GM23248 (cell line): Measurements from ENCODE around the gene KIF6. TPM values are rescaled to one million over a fixed set of nuclear protein-coding genes. Genes with fewer than 3 reads are reported as not detected.
"Not testable (repeated sequence)": the region's sequence is repeated elsewhere in the genome, so short reads cannot be mapped to it uniquely, and the experiment has no call there.

Source experiments
- DNase-seq: peaks from one replicate; pipeline ENCODE4 v3.0.0-alpha.2; 2015
- H2AFZ ChIP-seq: fragments of 200-600 bp; sonication (generic); 2 replicates; pipeline ENCODE4 v1.6.1; 2016; ENCODE audit warnings: antibody characterized with exemption
- H3F3A ChIP-seq: fragments of 200-600 bp; sonication (generic); 2 replicates; pipeline ENCODE4 v1.6.1; 2016; ENCODE audit warnings: mild to moderate bottlenecking, antibody characterized with exemption, mixed run types; ENCODE audit not compliant: insufficient read depth
- H3K27ac ChIP-seq: fragments of 200-600 bp; sonication (generic); 2 replicates; pipeline ENCODE4 v1.5.1; 2016; ENCODE audit warnings: mild to moderate bottlenecking
- H3K27me3 ChIP-seq: fragments of 200-600 bp; sonication (generic); replicated peaks from 2 replicates; pipeline ENCODE4 v1.6.1; 2016; ENCODE audit warnings: mild to moderate bottlenecking; ENCODE audit not compliant: insufficient read depth
- H3K36me3 ChIP-seq: fragments of 200-600 bp; sonication (generic); 2 replicates; pipeline ENCODE4 v1.6.1; 2016; ENCODE audit warnings: low read depth, mild to moderate bottlenecking
- H3K4me1 ChIP-seq: fragments of 200-600 bp; sonication (generic); 2 replicates; pipeline ENCODE4 v1.6.1; 2016; ENCODE audit warnings: mild to moderate bottlenecking; ENCODE audit not compliant: insufficient read depth
- H3K4me2 ChIP-seq: fragments of 200-600 bp; sonication (generic); one replicate; pipeline ENCODE4 v1.6.1; 2016; ENCODE audit warnings: mild to moderate bottlenecking; ENCODE audit not compliant: unreplicated experiment
- H3K4me3 ChIP-seq: fragments of 200-600 bp; sonication (generic); 2 replicates; pipeline ENCODE4 v1.5.1; 2016; ENCODE audit warnings: mild to moderate bottlenecking
- H3K79me2 ChIP-seq: fragments of 200-600 bp; sonication (generic); 2 replicates; pipeline ENCODE4 v1.6.1; 2016; ENCODE audit warnings: mild to moderate bottlenecking; ENCODE audit not compliant: insufficient read depth
- H3K9ac ChIP-seq: fragments of 200-600 bp; sonication (generic); 2 replicates; pipeline ENCODE4 v1.6.1; 2016; ENCODE audit warnings: mild to moderate bottlenecking
- H3K9me2 ChIP-seq: fragments of 200-600 bp; sonication (generic); 2 replicates; pipeline ENCODE4 v1.6.1; 2016; ENCODE audit warnings: mixed run types, mild to moderate bottlenecking, moderate library complexity; ENCODE audit not compliant: insufficient read depth
- H3K9me3 ChIP-seq: fragments of 200-600 bp; sonication (generic); one replicate; pipeline ENCODE4 v1.6.1; 2017; ENCODE audit warnings: low read depth
- H4K20me1 ChIP-seq: fragments of 200-600 bp; sonication (generic); 2 replicates; pipeline ENCODE4 v1.6.0; 2016; ENCODE audit not compliant: insufficient read depth
- EZH2 ChIP-seq: fragments of 200-600 bp; sonication (generic); IDR thresholded peaks from 2 replicates; pipeline ENCODE4 v1.6.1; 2018; ENCODE audit warnings: antibody characterized with exemption, mild to moderate bottlenecking; ENCODE audit not compliant: insufficient read depth, poor library complexity, severe bottlenecking
- EZH2phosphoT487 ChIP-seq: fragments of 200-600 bp; sonication (generic); IDR thresholded peaks from 2 replicates; pipeline ENCODE4 v1.6.1; 2018; ENCODE audit warnings: antibody characterized with exemption, moderate library complexity, mild to moderate bottlenecking, low read depth; ENCODE audit not compliant: insufficient read depth
- WGBS, 2 experiments: methylation state at CpG; one replicate each; pipeline ENCODE4 v1.1.6; 2015 to 2017; ENCODE audit warnings: low lambda C conversion rate in 2 of 2, low coverage in 1 of 2; ENCODE audit errors: missing lambda C conversion rate in 2 of 2; 5-methylcytosine and 5-hydroxymethylcytosine counted together
- in situ Hi-C: fragments of 300-500 bp; cut with MboI; formaldehyde crosslinking; loops from 2 replicates; pipeline ENCODE4 v1.15.0; 2020
- polyA plus RNA-seq: library from polyadenylated mRNA; unstranded; fragments of >200 nt; fragmentation: Nextera tagmentation; extraction: Ambion mirVana; gene quantifications from 2 replicates; pipeline ENCODE4 v1.2.1, GENCODE V29; 2016
- total RNA-seq: library from RNA; depleted of rRNA; stranded (reverse); fragments of >200 nt; shearing (Covaris generic); gene quantifications from 2 replicates; pipeline ENCODE4 v1.2.3, GENCODE V29; 2014

Gene KIF6
- total and polyA plus RNA-seq, 2 experiments from 2014 or later = 0.22 to 0.91 TPM

- no peaks in the 10 kb centered on the region for H3K79me2 ChIP-seq
- H2AFZ ChIP-seq = no peak overlapping the region
- no peak overlapping the region for H3K4me2 ChIP-seq
- no peak for DNase-seq
- H3K9me3 ChIP-seq = no peaks in the 10 kb centered on the region
- in situ Hi-C loops = no loop called here
- H4K20me1 ChIP-seq = no peaks in the 10 kb centered on the region
- peaks cover 10% of the 10 kb centered on the region; the same call in 1 of the 2 replicates for H3F3A ChIP-seq
- TF ChIP-seq EZH2phosphoT487 = no peak
- no peak for TF ChIP-seq EZH2
- H3K4me3 ChIP-seq = no peak overlapping the region
- 90 to 95% methylated on average over 4 of the region's 4 CpGs for WGBS, 2 experiments
- no peaks in the 10 kb centered on the region for H3K27me3 ChIP-seq
- H3K36me3 ChIP-seq = no peaks in the 10 kb centered on the region
- peaks cover 18% of the 10 kb centered on the region for H3K4me1 ChIP-seq
- no peak overlapping the region for H3K9ac ChIP-seq
- no peaks in the 10 kb centered on the region for H3K9me2 ChIP-seq
- no peak overlapping the region for H3K27ac ChIP-seq
Measured at GRCh38 chr6:39515471-39515870, 209.7 kb downstream of the KIF6 start.

GRCh38 chr6:39515006-39515405 lies 210.2 kb downstream of the KIF6 start:
- DNase-seq = no peak
- Histone ChIP-seq H3K4me2 (no peak overlapping the region), H3K9ac (no peak overlapping the region), H4K20me1 (no peaks in the 10 kb centered on the region), H3K27me3 (no peaks in the 10 kb centered on the region), H3K4me1 (peaks cover 18% of the 10 kb centered on the region), H3K9me2 (no peaks in the 10 kb centered on the region), H3K27ac (no peak overlapping the region), H3K36me3 (no peaks in the 10 kb centered on the region), H3K4me3 (no peak overlapping the region), H3K79me2 (no peaks in the 10 kb centered on the region), H2AFZ (no peak overlapping the region), H3K9me3 (no peaks in the 10 kb centered on the region), H3F3A (peaks cover 10% of the 10 kb centered on the region; the same call in 1 of the 2 replicates)
- no peak for TF ChIP-seq EZH2phosphoT487
- no peak for TF ChIP-seq EZH2
- in situ Hi-C loops = no loop called here
- 80 to 83% methylated on average over 3 of the region's 3 CpGs for WGBS, 2 experiments

DNA sequence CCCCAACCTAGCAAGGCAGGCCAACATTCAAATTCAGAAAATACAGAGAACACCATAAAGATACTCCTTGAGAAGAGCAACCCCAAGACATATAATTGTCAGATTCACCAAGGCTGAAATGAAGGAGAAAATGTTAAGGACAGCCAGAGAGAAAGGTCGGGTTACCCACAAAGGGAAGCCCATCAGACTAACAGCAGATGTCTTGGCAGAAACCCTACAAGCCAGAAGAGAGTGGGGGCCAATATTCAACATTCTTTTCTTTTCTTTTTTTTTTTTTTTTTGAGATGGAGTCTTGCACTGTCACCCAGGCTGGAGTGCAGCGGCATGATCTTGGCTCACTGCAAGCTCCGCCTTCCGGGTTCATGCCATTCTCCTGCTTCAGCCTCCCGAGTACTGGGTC lies 215.4 kb downstream of the KIF6 start:
- H3K9ac ChIP-seq, H2AFZ ChIP-seq, H3K27me3 ChIP-seq, DNase-seq, H3K27ac ChIP-seq, H3K4me1 ChIP-seq, H3K9me3 ChIP-seq, H3K36me3 ChIP-seq, H3K4me3 ChIP-seq, H3F3A ChIP-seq, in situ Hi-C loops, H3K9me2 ChIP-seq, H3K4me2 ChIP-seq, H3K79me2 ChIP-seq, H4K20me1 ChIP-seq: not testable (repeated sequence)
- WGBS, 2 experiments = 67 to 71% methylated on average over 5 of the region's 5 CpGs

DNA sequence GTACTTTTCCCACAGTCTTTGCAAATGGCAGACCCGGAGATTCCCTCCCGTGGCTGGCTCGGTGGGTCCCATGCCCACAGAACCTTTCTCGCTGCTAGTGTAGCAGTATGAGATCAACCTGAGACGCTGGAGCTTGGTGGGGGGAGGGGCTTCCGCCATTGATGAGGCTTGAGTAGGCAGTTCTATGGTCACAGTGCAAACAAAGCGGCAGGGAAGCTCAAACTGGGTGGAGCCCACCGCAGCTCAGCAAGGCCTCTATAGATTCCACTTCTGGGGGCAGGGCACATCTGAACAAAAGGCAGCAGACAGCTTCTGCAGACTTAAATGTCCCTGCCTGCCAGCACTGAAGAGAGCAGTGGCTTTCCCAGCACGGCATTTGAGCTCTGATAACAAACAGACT lies 216.7 kb downstream of the KIF6 start:
- Histone ChIP-seq H2AFZ (no peak overlapping the region), H3K4me2 (no peak overlapping the region), H3K36me3 (no peaks in the 10 kb centered on the region), H3K4me3 (no peak overlapping the region), H3F3A (no peaks in the 10 kb centered on the region), H3K27me3 (no peaks in the 10 kb centered on the region), H3K27ac (no peak overlapping the region), H4K20me1 (no peaks in the 10 kb centered on the region), H3K79me2 (no peaks in the 10 kb centered on the region), H3K9me2 (no peaks in the 10 kb centered on the region), H3K9ac (no peak overlapping the region), H3K9me3 (no peaks in the 10 kb centered on the region), H3K4me1 (no peaks in the 10 kb centered on the region)
- no peak for DNase-seq
- in situ Hi-C loops = no loop called here
- TF ChIP-seq EZH2phosphoT487 = no peak
- WGBS, 2 experiments = 78 to 83% methylated on average over 9 of the region's 9 CpGs

DNA sequence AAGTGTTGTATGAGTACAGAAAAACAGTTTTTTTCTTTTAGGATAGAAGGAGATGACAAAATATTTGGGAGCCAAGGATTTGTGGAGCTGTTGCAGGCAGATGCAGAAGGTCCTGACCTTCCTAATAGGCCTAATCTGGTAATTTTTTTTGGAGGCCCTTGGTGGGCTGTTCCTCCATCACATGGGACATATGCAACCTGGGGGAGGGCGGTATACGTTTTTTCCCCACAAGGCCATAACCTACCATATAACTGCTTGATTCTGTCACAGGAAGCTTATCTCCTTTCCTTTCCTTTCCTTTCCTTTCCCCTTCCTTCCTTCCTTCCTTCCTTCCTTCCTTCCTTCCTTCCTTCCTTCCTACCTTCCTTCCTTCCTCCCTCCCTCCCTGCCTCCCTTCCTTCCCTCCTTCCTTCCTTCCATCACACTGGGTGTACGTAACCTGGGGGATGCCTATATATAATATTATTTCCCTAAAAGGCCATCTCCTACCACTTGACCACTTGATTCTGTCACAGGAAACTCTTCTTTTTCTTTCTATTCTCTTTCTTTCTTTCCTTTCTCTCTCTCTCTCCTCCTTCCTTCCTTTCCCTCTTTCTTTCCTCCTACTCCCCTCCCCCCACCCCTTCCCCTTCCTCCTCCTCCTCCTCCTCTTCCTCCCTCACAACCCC lies 217.7 kb downstream of the KIF6 start:
- Histone ChIP-seq H3K9ac (no peak overlapping the region), H3K36me3 (no peaks in the 10 kb centered on the region), H3K79me2 (no peaks in the 10 kb centered on the region), H3K27ac (no peak overlapping the region), H3F3A (no peaks in the 10 kb centered on the region), H2AFZ (no peak overlapping the region), H3K4me1 (no peaks in the 10 kb centered on the region), H3K9me2 (no peaks in the 10 kb centered on the region), H3K27me3 (no peaks in the 10 kb centered on the region), H3K4me3 (no peak overlapping the region), H4K20me1 (no peaks in the 10 kb centered on the region), H3K4me2 (no peak overlapping the region), H3K9me3 (no peaks in the 10 kb centered on the region)
- in situ Hi-C loops = no loop called here
- no peak for TF ChIP-seq EZH2phosphoT487
- TF ChIP-seq EZH2 = no peak
- 76 to 78% methylated on average over 3 of the region's 3 CpGs for WGBS, 2 experiments
- no peak for DNase-seq

DNA sequence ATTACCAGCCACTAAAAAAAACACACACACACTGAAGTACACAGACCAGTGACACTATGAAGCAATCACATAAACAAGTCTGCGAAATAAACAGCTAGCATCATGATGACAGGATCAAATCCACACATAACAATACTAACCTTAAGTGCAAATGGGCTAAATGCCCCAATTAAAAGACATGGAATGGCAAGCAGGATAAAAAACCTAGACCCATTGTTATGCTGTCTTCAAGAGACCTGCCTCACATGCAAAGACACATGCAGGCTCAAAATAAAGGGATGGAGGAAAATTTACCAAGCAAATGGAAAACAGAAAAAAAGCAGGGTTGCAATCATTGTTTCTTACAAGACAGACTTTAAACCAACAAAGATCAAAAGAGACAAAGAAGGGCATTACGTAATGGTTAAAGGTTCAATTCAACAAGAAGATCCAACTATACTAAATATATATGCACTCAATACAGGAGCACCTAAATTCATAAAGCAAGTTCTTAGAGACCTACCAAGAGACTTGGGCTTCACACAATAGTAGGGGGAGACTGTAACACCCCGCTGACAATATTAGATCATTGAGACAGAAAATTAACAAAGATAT lies 222.7 kb downstream of the KIF6 start:
- H3K36me3 ChIP-seq, H3K27ac ChIP-seq, H3K9ac ChIP-seq, H3K9me3 ChIP-seq, H2AFZ ChIP-seq, H3K27me3 ChIP-seq, H4K20me1 ChIP-seq, H3F3A ChIP-seq, H3K4me2 ChIP-seq, DNase-seq, in situ Hi-C loops, H3K9me2 ChIP-seq, H3K79me2 ChIP-seq, H3K4me3 ChIP-seq, H3K4me1 ChIP-seq: not testable (repeated sequence)
- WGBS, 2 experiments = 52 to 59% methylated on average over 3 of the region's 3 CpGs
